Measurements from ENCODE around the gene TICAM2.

- TF ChIP-seq CTCF (IDR thresholded peaks at IDR 0.05) (no peak), POLR2AphosphoS5 (IDR thresholded peaks at IDR 0.05) (no peak)
Measured at GRCh38 chr5:115544043-115544435, 58.2 kb downstream of the TICAM2 start.

Data from stomach (tissue), 4 donors.